Natural killer cell (primary cell): ENCODE data around the gene TAGLN2. TPM values are rescaled to one million over a fixed set of nuclear protein-coding genes. Genes with fewer than 3 reads are reported as not detected.

Experiments used
- ATAC-seq, 3 donors: fragments of 150-1000 bp in 2 of 3; fragments of 200-7000 bp in 1 of 3; cut with Tn5 transposase; 1 replicate in 1 of 3; 2 replicates in 2 of 3; pipeline ENCODE4 v1.10.0; 2021; ENCODE audit warnings: mild to moderate bottlenecking in 2 of 3, moderate library complexity in 2 of 3
- DNase-seq, 2 donors: peaks; one replicate each; pipeline versions ENCODE4 v3.0.0 to v3.0.0-alpha.2; 2013 to 2021; ENCODE audit warnings: mixed read lengths in 1 of 2
- H3K27ac ChIP-seq: one replicate; pipeline ENCODE4 v1.5.1; 2013; ENCODE audit warnings: mild to moderate bottlenecking, low read length
- H3K27me3 ChIP-seq: one replicate; pipeline ENCODE4 v1.6.1; 2013; ENCODE audit warnings: low read length; ENCODE audit not compliant: control insufficient read depth, insufficient read depth
- H3K36me3 ChIP-seq: one replicate; pipeline ENCODE4 v1.6.1; 2013; ENCODE audit warnings: low read length; ENCODE audit not compliant: control insufficient read depth, insufficient read depth
- H3K4me1 ChIP-seq: one replicate; pipeline ENCODE4 v1.6.1; 2013; ENCODE audit warnings: low read length; ENCODE audit not compliant: control insufficient read depth, insufficient read depth
- H3K4me3 ChIP-seq: one replicate; pipeline ENCODE4 v1.5.1; 2013; ENCODE audit warnings: low read length
- H3K9me3 ChIP-seq: one replicate; pipeline ENCODE4 v1.6.1; 2013; ENCODE audit warnings: low read length; ENCODE audit not compliant: control insufficient read depth, insufficient read depth
- H3K27ac Mint-ChIP-seq, 2 donors: one replicate each; pipeline ENCODE4 v1.8.0; 2022; ENCODE audit warnings: mild to moderate bottlenecking in 2 of 2, mixed read lengths in 2 of 2, moderate library complexity in 1 of 2
- H3K27me3 Mint-ChIP-seq, 2 donors: one replicate each; pipeline ENCODE4 v1.8.0; 2022; ENCODE audit warnings: low read depth in 2 of 2, mixed read lengths in 2 of 2
- H3K36me3 Mint-ChIP-seq: one replicate; pipeline ENCODE4 v1.8.0; 2022; ENCODE audit warnings: mixed read lengths
- H3K4me1 Mint-ChIP-seq, 2 donors: one replicate each; pipeline ENCODE4 v1.8.0; 2022; ENCODE audit warnings: mixed read lengths in 2 of 2
- H3K4me3 Mint-ChIP-seq: one replicate; pipeline ENCODE4 v1.8.0; 2022; ENCODE audit warnings: mild to moderate bottlenecking, moderate library complexity, mixed read lengths
- H3K9me3 Mint-ChIP-seq, 2 donors: one replicate each; pipeline ENCODE4 v1.8.0; 2022; ENCODE audit warnings: mixed read lengths in 2 of 2
- CTCF ChIP-seq: fragments of 200-600 bp; IDR thresholded peaks from one replicate; pipeline ENCODE4 v1.8.0; 2022; ENCODE audit warnings: antibody characterized with exemption
- WGBS: methylation state at CpG from one replicate; pipeline ENCODE4 v1.1.7; 2013; ENCODE audit warnings: missing lambda C conversion rate; ENCODE audit not compliant: insufficient coverage; 5-methylcytosine and 5-hydroxymethylcytosine counted together
- intact Hi-C: fragments of 100-400 bp; cut with micrococcal nuclease; formaldehyde crosslinking; loops from one replicate; pipeline ENCODE4 v1.14.2; 2022
- total RNA-seq, 4 donors: library from RNA; stranded (reverse); fragments of 120-200 nt in 1 of 4; gene quantifications; one replicate each; pipeline versions ENCODE4 v1.2.3 to v1.2.4, GENCODE V29; 2013 to 2022

Gene TAGLN2
- total RNA-seq, 3 donors from 2014 or later (not counting 1 experiment from before 2014, with no cell fraction given), result 344 to 394 (median 358) TPM

GRCh38 chr1:159952932-159953331, 27.6 kb upstream of the TAGLN2 start:
- Histone ChIP-seq H3K4me1 (no peaks in the 10 kb centered on the region), H3K27ac (no peak overlapping the region), H3K36me3 (no peaks in the 10 kb centered on the region), H3K4me3 (no peak overlapping the region), H3K9me3 (no peaks in the 10 kb centered on the region), H3K27me3 (no peaks in the 10 kb centered on the region)
- intact Hi-C loops, result no loop called here
- 87% methylated on average over 5 of the region's 5 CpGs for WGBS
- H3K4me3 Mint-ChIP-seq, result no peak overlapping the region
- peaks cover 37 to 58% of the 10 kb centered on the region in 2 donors for H3K27me3 Mint-ChIP-seq
- no peak for TF ChIP-seq CTCF
- no peak for DNase-seq
- no peaks in the 10 kb centered on the region for H3K4me1 Mint-ChIP-seq
- H3K36me3 Mint-ChIP-seq, result no peaks in the 10 kb centered on the region
- ATAC-seq, result no peak
- no peaks in the 10 kb centered on the region for H3K9me3 Mint-ChIP-seq
- no peak overlapping the region for H3K27ac Mint-ChIP-seq

GRCh38 chr1:159951551-159951950, 26.2 kb upstream of the TAGLN2 start:
- no peaks in the 10 kb centered on the region for H3K27me3 ChIP-seq
- no peaks in the 10 kb centered on the region for H3K9me3 ChIP-seq
- Mint-ChIP-seq H3K4me1 (no peaks in the 10 kb centered on the region), H3K4me3 (no peak overlapping the region), H3K9me3 (no peaks in the 10 kb centered on the region), H3K27ac (no peak overlapping the region), H3K36me3 (no peaks in the 10 kb centered on the region), H3K27me3 (peaks cover 37 to 62% of the 10 kb centered on the region in 2 donors)
- H3K36me3 ChIP-seq, result no peaks in the 10 kb centered on the region
- no peak for TF ChIP-seq CTCF
- H3K4me1 ChIP-seq, result no peaks in the 10 kb centered on the region
- DNase-seq (no peak), ATAC-seq (no peak)
- intact Hi-C loops, result no loop called here
- H3K4me3 ChIP-seq, result no peak overlapping the region
- H3K27ac ChIP-seq, result no peak overlapping the region
- WGBS, result 88% methylated on average over 1 of the region's 1 CpG

GRCh38 chr1:159951016-159951415, 25.7 kb upstream of the TAGLN2 start:
- Histone ChIP-seq H3K27ac (no peak overlapping the region), H3K4me1 (no peaks in the 10 kb centered on the region), H3K27me3 (peaks cover 2% of the 10 kb centered on the region), H3K4me3 (no peak overlapping the region), H3K36me3 (no peaks in the 10 kb centered on the region), H3K9me3 (no peaks in the 10 kb centered on the region)
- intact Hi-C loops, result no loop called here
- ATAC-seq (no peak), DNase-seq (no peak)
- no peak overlapping the region for H3K4me3 Mint-ChIP-seq
- TF ChIP-seq CTCF, result no peak
- H3K4me1 Mint-ChIP-seq, result peaks cover 0 to under 1% of the 10 kb centered on the region in 2 donors
- H3K27me3 Mint-ChIP-seq, result peaks cover 35 to 56% of the 10 kb centered on the region in 2 donors
- WGBS, result 72% methylated on average over 2 of the region's 2 CpGs
- H3K27ac Mint-ChIP-seq, result no peak overlapping the region
- no peaks in the 10 kb centered on the region for H3K36me3 Mint-ChIP-seq
- H3K9me3 Mint-ChIP-seq, result no peaks in the 10 kb centered on the region

GRCh38 chr1:159949981-159950381, 24.7 kb upstream of the TAGLN2 start:
- no peak for ATAC-seq
- Mint-ChIP-seq H3K27ac (no peak overlapping the region), H3K36me3 (no peaks in the 10 kb centered on the region), H3K27me3 (peaks cover 41 to 53% of the 10 kb centered on the region in 2 donors), H3K4me3 (no peak overlapping the region), H3K4me1 (peaks cover 7 to 11% of the 10 kb centered on the region in 2 donors), H3K9me3 (no peaks in the 10 kb centered on the region)
- H3K9me3 ChIP-seq, result no peaks in the 10 kb centered on the region
- no peak overlapping the region for H3K4me3 ChIP-seq
- WGBS, result 81% methylated on average over 4 of the region's 4 CpGs
- intact Hi-C loops, result no loop called here
- peaks cover 8% of the 10 kb centered on the region for H3K27me3 ChIP-seq
- no peak overlapping the region for H3K27ac ChIP-seq
- no peaks in the 10 kb centered on the region for H3K36me3 ChIP-seq
- TF ChIP-seq CTCF, result no peak
- no peak for DNase-seq
- H3K4me1 ChIP-seq, result peaks cover 5% of the 10 kb centered on the region
